NCI-H774 (cell line): ENCODE data around the gene SLC41A1.
A peak's percentile ranks its signal among the peaks of the same experiment; 100 is the strongest.
"Not testable (repeated sequence)": the region's sequence is repeated elsewhere in the genome, so short reads cannot be mapped to it uniquely, and the experiment has no call there.

Experiments
- DNase-seq: peaks from one replicate; lab custom pipeline; 2025; lab: John Stamatoyannopoulos, UW

The SLC41A1 gene

DNA sequence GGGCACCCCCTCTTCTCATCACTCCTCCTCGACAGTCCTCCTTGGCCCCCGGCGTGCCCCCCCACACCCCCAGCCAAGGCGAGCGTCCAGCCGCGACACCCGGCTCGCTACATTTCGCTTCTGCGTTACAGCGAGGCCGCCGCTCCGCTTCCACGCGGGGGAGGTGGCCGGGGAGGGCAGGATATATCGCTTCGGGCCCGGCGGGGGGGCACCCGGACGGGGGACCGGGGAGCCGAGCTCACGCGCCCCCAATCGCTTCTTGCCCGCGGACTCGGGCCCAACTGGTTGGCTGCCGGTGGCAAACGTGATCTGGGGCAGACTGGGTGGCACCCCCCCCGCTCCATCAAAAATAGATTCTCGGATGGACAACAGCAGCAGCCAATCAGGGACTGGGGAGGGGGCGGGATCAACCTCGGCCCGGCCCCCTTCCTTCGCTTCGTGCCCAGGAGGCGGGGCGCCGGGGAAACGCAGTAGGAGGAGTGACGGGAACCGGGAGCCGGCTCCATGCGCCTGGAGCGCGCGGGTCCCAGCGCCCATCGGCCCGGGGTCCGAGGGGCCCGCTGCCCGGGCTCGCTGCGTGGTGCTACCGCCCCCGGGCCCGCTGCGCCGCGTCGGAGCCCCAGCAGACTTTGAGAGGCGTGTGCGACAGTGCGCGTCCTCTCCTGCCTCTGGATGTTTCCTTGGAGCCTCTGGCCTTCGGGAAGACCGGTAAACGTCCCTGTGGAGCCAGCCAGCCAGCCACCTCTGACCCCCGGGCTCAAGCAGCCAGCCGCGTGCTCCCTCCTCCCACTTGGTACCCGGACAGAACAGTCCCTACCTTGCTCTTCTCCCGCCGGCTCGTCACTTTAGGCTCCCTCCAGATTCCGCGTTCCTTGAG is at the start of gene SLC41A1:
Gene SLC41A1 (minus strand): TSS at position 321 of the 877 bp plus-strand sequence. CDS start 2,757 bp downstream, outside the sequence.
- DNase-seq: peak; percentile 92

DNA sequence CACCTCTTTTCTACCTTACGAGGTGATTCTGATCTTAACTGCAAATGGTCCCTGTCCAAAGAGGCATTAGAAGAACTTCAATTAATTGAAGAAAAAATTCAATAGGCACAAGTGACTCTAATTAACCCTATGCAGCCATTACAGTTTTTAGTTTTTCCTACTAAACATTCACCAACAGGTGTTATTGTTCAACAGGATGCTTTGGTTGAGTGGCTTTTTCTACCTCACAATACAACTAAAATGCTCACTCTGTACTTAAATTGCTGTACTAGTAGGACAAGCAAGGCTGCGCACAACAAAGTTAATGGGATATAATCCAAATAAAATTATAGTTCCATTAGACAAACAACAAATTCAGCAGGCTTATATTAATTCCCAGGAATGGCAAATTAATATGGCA is 48.5 kb upstream of the SLC41A1 start:
- DNase-seq: no peak

DNA sequence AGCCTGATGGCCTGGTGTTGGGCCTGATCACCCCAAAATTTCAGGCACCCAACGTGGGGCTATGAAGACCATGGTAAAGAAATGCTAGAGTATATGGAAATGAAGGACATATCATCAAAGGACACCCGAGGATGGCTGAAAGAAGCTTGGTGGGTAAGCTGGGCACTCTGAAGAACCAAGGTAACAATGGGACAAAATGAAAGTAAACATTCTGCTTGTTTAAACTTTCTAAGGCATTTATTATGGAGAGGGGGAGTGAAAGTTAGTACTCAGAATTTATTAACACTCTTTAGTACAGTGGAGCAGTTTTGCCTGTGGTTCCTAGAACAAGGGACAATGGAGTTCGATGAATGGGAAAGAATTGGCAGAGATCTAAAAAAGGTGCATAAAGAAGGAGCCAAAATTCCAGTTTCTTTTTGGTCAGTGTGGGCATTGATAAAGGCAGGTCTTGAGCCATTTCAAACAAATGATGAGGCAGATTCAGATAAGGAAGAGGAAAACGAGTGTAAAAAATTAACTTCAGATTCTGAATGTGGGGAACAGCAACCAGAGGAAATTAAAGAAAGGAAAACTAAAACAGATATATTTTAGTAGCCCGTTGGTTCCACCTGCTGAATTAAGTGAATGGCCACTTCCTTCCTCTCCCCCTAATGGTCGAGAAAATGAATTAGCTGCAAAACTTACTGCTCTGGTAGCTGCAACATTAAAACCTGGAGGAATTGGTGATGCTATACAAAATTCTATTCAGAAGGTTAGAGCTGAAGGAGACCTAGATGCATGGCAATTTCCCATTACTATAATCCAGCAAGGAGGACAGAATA is 45.4 kb upstream of the SLC41A1 start:
- no peak for DNase-seq

DNA sequence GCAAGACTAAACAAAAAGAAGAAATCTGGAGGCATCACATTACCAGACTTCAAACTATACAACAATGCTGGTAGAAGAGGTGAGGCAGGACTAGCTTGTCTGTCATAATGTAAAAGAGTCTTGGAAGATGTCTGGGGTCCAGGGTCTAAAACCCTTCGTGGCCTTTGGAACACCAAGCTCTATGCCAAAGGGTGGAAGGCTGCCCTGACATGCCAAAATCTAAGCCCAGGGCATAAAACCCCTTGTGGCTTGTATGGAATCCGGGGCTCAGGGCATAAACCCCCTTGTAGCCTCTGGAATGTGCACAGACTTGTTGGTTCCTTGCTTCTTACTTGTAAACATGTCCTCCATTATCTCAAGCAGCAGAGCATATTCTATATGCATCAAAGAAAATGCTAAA is 44.5 kb upstream of the SLC41A1 start:
- DNase-seq: not testable (repeated sequence)

DNA sequence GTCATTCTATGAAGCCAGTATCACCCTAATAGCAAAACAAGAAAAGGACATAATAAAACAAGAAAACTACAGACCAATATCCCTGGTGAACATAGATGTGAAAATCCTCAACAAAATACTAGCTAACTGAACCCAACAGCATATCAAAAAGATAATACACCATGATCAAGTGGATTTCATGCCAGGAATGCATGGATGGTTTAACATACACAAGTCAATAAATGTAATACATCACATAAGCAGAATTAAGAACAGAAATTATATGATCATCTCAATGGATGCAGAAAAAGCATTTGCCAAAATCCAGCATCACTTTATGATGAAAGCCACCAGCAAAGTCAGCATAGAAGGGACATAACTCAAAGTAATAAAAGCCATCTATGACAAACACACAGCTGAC is 43.4 kb upstream of the SLC41A1 start:
- DNase-seq: no peak

DNA sequence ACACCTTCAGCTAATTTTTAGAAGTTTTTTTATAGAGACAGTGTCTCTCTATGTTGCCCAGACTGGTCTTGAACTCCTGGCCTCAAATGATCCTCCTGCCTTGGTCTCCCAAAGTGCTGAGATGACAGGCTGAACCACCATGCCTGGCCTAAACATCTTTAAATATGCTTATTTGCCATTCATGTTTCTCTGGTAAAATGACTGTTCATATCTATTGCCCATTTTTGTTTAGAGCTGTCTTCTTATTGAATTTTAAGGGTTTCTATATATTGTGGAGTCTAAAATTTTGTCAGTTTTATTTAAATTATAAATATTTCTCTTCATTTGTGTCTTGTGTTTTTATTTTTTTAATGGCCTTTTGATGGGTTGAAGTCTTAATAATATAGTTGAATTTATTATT is 40.0 kb upstream of the SLC41A1 start:
- no peak for DNase-seq

DNA sequence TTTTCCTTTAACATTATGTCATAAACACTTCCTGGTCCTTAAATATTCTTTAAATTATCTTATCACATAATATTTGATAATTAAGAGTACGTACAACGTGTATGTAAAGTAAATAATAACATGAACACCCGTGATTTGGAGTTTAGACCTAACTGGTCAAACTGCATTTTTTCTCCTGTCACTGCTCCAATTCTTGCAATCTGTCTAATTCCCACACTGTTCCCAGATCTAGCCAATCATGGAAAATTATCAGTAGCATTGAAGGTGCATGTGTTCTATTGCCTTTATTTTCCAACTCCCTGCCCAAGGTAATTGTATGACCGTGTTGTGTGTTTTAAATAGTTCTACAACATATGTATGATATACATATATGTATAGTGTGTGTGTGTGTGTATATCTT is 39.0 kb upstream of the SLC41A1 start:
- DNase-seq: no peak

DNA sequence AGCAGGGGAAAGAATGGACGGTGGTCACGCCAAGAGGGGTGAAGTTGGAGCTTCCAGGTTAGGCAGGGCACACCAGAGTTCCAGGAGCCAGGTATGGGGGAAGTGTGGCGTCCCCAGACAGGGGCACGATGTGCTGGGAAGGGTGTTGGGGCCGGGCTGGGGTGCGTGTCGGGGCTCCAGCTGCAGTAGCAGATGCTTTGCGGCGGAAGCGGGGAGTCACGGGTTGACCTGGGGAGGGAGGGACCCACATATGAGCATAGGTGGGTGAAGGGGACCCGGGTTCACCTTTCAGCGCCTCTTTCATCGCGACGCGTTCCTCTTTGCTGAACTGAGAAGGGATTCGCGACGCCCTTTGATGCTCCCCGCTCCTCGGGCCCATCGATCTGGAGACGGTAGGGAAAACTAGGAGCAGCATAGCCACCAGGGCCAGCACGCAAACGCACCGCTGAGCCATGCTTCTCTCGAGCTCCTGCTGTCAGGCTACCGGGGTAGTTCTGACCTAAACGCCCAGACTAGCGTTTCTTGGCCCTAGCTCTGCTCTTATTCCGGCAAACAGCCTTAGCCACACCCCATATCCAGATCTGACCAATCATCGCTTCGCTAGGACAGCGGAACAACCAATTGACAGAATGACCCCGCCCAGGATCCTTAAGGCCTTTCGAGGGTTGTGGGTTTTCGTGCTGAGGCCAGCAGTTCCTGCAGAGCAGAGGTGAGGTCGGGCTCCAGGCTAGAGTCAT is 36.8 kb upstream of the SLC41A1 start, which contains the start of gene PM20D1:
Gene PM20D1 (minus strand): TSS at position 514 of the 737 bp plus-strand sequence. CDS start 60 bp downstream, at position 454.
- no peak for DNase-seq

DNA sequence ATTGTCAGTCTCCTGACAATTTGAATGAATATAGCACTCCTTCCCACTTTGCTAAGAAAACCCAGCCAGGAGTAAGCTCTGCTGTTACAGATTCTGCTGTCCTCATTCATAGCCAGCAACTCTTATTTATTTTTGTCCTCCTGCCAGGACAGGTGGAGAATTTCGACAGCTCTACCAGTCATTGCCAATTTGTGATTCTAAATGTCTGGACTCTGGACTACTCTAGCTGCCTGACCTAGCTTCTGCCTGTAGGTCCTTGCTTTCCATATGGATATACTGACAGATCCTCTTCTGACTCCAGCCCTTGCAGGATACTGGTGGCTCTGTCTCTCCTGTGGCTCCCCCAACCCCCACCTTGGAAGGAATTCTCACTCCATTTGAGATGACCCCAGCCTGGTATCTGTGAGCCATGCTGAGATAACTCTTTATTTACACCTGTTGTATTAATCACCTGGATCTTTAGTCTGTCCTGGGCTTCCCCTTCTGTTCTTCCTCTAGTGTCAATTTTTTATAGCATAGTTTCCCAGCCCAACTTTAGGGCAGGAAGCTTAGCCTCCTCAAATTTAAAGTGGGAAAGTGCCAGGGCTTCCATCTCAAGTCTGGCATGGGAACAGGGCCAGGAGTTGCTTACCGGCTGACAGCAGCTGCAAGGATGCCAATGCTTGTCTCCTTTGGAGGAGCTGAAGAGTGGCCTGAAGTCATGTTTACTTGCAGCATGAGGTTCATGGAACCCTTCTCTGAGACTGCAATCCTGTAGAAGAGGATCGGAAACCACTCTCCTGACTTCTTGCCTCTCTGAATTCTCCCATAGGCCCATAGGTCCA is 30.2 kb upstream of the SLC41A1 start:
- DNase-seq: no peak

DNA sequence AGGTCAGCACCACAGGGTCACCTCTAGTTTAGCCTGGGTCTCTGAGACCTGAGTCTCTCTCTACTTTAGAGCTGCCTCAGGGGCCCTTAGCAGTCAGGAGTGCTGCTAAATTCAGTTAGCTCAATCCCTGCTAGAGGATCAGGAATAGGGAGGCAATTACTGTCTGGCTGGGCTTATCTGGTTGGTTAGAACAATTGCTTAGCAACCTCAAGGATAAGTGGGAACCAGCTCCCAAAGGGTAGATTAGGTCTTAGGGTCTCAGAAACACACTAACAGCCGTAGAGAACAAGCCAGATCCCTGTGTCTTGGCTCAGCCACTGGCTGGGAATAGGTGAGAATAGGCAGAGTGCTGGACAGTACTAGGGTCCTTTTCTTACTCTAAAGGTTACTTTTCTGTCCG is 29.2 kb upstream of the SLC41A1 start:
- DNase-seq: no peak

DNA sequence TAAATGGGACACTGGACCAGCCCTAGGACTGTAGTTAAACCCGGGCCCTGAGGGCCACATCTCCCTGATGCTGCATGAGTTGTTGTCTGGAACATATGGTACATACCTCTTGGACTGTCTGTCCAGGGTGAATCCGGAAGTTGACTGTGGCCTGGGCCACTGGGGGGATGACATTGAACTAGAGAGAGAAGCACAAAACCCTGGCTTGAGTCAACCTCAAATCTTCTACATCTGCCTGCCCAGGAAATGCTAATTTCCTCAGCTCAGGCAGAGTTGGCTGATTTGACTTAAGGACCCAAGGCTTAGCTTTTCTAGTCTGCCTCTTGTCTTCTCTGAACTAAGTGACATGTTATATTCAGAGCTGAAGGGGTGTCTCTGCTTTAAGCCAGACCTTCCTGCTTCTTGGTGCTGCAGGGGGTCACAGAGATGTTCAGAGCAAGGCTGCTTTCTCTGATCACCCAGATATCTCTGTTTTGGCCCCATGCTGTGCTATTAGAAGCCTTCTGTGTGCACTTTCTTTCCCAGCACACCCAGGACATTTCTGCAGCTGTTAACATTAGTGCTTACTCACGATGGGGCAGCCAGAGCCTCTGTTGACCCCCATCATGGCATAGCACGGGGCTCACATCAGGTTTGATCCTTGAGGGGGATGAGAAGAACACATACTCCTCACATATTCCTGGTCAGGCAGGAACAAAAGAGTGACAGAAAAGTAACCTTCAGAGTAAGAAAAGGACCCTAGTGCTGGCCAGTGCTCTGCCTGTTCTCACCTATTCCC is 27.3 kb upstream of the SLC41A1 start:
- DNase-seq: no peak

DNA sequence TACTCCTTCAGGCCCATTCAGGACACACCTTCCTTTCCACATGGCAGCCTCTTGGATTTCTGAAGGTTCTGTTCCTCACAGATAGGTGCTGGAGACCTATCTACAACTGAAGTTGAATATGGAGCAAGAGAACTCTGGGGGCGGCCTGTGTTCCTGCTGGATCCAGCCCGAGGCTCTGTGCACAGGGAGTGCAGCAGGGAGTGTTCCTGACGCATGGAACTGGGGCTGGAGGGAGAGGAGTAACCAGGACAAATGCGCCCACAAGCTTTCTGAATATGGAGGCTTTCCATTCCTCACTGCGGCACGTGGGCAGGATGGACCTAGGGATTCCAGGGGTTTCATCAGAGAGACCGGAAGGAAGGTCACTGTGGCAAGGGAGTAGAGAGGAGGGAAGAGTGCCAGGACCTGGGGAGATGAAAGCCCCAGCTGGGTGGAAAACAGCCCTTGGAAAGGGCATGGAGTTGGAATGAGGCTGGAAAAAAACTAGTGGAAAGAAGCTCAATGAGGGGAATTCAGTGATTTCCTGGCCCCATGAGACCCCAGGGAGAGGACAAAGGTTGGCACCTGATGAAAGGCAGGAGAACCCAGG is 24.5 kb upstream of the SLC41A1 start:
- no peak for DNase-seq

DNA sequence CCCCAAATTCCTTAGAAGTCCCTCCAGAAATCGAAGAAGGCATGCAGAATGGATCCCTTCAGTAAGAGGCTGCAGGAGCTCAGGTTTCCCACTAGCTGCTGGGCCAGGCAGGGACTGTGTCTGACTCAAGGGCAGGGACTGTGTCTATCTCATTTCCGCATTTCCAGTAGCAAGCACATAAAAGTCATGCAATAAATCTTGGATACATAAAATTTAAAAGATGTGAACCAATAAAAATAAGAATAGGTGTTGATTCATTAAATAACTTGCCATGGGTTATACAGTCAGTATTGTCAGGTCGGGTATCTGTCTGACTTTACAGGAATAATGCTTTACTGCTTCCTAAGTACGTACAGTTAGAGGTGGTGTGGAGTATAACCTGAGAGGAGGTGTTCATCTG is 21.8 kb upstream of the SLC41A1 start:
- DNase-seq: no peak

DNA sequence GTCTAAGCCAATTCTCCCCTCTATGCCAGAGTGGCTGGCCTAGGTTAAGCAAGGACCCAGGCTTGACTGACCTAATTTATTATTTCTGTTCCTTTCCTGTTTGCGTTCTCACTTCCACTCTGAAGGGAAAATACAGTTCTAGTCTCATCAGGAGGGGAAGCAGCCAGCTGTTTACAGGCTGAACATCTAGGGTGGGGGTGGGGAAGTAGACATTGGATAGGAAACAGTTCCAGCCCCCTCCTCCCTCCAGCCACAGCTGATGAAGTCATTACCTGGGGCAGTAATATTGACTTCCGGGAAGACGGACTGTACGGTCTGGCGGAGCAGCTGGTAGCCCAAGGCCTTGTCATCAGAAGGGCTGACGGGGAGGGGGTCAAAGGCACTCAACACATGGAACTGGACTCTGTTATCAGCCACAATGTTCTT is 19.3 kb upstream of the SLC41A1 start:
- DNase-seq: no peak

DNA sequence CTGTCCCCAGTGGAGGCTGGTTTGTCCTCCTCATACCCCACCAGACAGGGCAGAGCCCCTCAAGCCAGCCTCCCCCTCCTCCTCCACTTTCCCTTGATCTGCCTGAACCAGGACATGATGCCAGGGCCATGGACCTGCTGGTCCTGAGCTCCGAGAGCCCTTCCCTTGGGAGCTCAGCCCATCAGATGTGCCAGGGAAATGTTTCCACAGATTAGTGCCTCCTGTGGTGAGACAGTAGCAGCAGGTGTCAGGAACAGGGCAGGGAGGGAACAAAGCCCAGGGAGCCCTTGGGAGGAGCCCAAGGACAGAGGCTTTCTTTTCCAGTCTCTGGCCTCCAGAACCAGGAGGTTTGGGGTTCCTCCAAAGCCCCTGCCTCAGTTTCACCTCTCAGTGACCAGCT is 14.6 kb upstream of the SLC41A1 start:
- peak; percentile 27 for DNase-seq

DNA sequence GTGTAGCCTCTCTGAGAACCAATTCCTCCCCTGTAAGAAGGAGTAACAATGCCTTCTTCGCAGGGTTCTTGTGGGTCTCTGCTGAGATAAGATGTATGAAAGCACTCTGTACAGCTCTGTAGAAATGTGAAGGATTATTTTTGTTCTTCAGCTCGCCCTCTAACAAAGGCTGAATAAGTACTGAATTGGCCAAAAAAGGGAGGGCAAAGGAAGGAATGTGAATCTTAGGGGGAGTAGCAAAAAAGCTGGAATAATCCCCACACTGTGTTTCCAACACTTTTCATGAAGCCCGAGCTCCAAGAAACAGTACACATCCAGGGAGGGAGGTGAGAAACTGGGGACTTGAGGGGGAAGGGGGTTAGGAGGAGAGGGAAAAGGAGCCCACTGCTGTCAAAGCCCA is 14.0 kb upstream of the SLC41A1 start:
- DNase-seq: no peak

DNA sequence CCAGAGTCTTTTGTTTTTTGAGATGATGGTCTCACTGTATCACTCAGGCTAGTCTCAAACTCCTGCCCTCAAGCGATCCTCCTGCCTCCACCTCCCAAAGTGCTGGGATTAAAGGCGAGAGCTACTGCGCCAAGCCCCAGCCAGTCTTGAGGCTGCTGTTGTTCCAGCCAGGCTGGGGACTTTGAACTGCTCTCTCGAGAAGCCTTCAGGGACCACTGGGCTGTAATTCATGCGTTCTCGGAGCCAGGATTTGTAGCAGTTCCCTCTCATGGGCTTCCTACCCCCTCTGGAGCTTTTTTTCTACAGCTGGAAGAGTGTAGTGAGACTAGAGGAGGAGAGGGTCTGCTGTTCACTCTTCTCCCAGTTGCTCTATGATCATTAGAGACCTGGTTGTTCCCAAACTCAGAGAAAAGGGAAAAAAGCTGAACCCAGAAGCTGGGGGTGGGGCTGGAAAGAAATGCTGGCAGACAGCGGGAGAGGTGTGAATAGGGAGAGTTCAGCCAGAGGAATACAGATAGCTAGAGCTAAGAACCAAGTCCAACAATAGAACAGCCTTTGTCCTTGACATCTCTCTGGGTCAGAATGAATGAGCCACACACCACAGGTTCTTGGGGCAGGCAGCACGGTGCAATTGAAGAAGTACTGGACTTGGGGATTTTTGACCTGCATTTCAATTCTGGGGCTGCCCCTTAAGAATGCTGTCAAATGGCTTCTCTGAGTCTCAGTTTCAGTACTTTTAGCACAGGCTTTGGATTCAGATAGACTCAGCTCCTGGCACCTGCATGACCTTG is 13.2 kb upstream of the SLC41A1 start:
- no peak for DNase-seq

DNA sequence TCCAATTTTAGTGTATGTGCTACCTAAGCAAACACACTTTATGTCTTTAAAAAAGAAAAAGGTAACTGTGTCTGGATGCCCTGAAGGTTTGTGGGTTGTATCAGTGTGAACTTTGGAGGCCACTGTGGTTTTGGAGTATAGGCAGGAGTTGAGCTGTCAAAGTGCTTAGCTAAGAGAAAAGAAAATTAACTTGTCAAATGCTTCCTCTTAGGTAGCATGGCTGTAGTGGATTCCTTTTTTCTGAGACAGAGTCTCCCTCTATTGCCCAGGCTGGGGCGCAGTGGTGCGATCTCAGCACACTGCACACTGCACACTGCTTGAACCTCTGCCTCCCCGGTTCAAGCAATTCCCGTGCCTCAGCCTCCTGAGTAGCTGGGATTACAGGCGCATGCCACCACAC is 11.2 kb upstream of the SLC41A1 start:
- DNase-seq: no peak

DNA sequence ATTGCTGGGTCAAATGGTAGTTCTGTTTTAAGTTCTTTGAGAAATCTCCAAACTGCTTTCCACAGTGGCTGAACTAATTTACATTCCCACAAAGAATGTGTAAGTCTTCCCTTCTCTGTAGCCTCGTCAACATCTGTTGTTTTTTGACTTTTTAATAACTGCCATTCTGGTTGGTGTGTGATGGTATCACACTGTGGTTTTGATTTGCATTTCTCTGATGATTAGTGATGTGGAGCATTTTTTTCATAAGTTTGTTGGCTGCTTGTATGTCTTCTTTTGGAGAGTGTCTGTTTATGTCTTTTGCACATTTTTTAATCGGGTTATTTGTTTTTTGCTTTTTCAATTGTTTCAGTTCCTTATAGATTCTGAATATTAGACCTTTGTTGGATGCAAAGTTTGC is 10.3 kb upstream of the SLC41A1 start:
- not testable (repeated sequence) for DNase-seq
